SK-N-SH (cell line): ENCODE measurements around the gene TMEM132D. TPM values are rescaled to one million over a fixed set of nuclear protein-coding genes. Genes with fewer than 3 reads are reported as not detected.

Experiments
- CTCF ChIA-PET: fragments of 300-600, 350-600 bp; formaldehyde crosslinking; extraction: SDS; loops from one replicate; lab custom pipeline; 2021; lab: Yijun Ruan, JAX
- POLR2A ChIA-PET: fragments of 350-600 bp; sonication (Branson Sonifier 250); formaldehyde crosslinking; extraction: SDS; loops from one replicate; lab custom pipeline; 2020; ENCODE audit warnings: antibody characterized with exemption, inconsistent platforms; lab: Yijun Ruan, JAX
- DNase-seq: peaks from one replicate; pipeline ENCODE4 v3.0.0; 2012
- H2AFZ ChIP-seq: fragments of 200-600 bp; sonication (generic); 2 replicates; pipeline ENCODE4 v1.8.1; 2016; ENCODE audit warnings: antibody characterized with exemption, mild to moderate bottlenecking, low read depth
- H3F3A ChIP-seq: fragments of 200-600 bp; sonication (generic); replicated peaks from 2 replicates; pipeline ENCODE3; 2016; ENCODE audit warnings: antibody characterized with exemption, mild to moderate bottlenecking; ENCODE audit not compliant: insufficient read depth
- H3K27ac ChIP-seq, 2 experiments: fragments of 200-500 bp in 1 of 2; fragments of 200-600 bp in 1 of 2; sonication (Bioruptor generic) in 1 of 2; sonication (generic), shearing (Covaris generic) in 1 of 2; 2 replicates each; pipeline versions ENCODE4 v1.5.1 to v1.6.1; 2014 to 2016; ENCODE audit warnings: low read depth in 2 of 2, inconsistent platforms in 1 of 2, low read length in 1 of 2, mild to moderate bottlenecking in 1 of 2, mixed read lengths in 1 of 2
- H3K27me3 ChIP-seq: fragments of 200-600 bp; sonication (generic), shearing (Covaris generic); 2 replicates; pipeline ENCODE4 v1.6.1; 2016; ENCODE audit warnings: mixed run types; ENCODE audit not compliant: insufficient read depth
- H3K36me3 ChIP-seq, 2 experiments: fragments of 200-500 bp in 1 of 2; fragments of 200-600 bp in 1 of 2; sonication (Bioruptor generic) in 1 of 2; sonication (generic) in 1 of 2; replicated peaks in 1 of 2; 2 replicates each; pipeline versions ENCODE3 to v1.5.1; 2014 to 2016; ENCODE audit warnings: low read length in 1 of 2, mild to moderate bottlenecking in 1 of 2; ENCODE audit not compliant: insufficient read depth in 2 of 2, control insufficient read depth in 1 of 2
- H3K4me1 ChIP-seq, 2 experiments: fragments of 200-500 bp in 1 of 2; fragments of 200-600 bp in 1 of 2; sonication (Bioruptor generic) in 1 of 2; sonication (generic), shearing (Covaris generic) in 1 of 2; 2 replicates each; pipeline versions ENCODE4 v1.5.1 to v1.6.1; 2014 to 2016; ENCODE audit warnings: low read depth in 1 of 2, low read length in 1 of 2, mixed run types in 1 of 2; ENCODE audit not compliant: insufficient read depth in 2 of 2, control insufficient read depth in 1 of 2
- H3K4me2 ChIP-seq: fragments of 200-600 bp; sonication (generic), shearing (Covaris generic); 2 replicates; pipeline ENCODE4 v1.6.1; 2017; ENCODE audit warnings: mixed run types
- H3K4me3 ChIP-seq, 2 experiments: fragments of 200-500 bp in 1 of 2; fragments of 200-600 bp in 1 of 2; sonication (Bioruptor generic) in 1 of 2; sonication (generic), shearing (Covaris generic) in 1 of 2; 2 replicates each; pipeline versions ENCODE4 v1.5.1 to v1.8.1; 2014 to 2016; ENCODE audit warnings: low read depth in 2 of 2, inconsistent platforms in 1 of 2, low read length in 1 of 2, mild to moderate bottlenecking in 1 of 2, mixed read lengths in 1 of 2, moderate library complexity in 1 of 2
- H3K79me2 ChIP-seq: fragments of 200-600 bp; sonication (generic); 2 replicates; pipeline ENCODE4 v1.8.1; 2017; ENCODE audit warnings: mild to moderate bottlenecking; ENCODE audit not compliant: insufficient read depth
- H3K9ac ChIP-seq: fragments of 200-600 bp; sonication (generic); 2 replicates; pipeline ENCODE4 v1.6.1; 2017; ENCODE audit warnings: mixed run types
- H3K9me2 ChIP-seq: fragments of 200-600 bp; sonication (generic); 2 replicates; pipeline ENCODE4 v1.6.1; 2017; ENCODE audit warnings: mixed run types
- H3K9me3 ChIP-seq: fragments of 200-600 bp; sonication (generic); 2 replicates; pipeline ENCODE4 v1.6.1; 2017; ENCODE audit warnings: mixed run types, mild to moderate bottlenecking, moderate library complexity
- H4K20me1 ChIP-seq: fragments of 200-600 bp; sonication (generic); 2 replicates; pipeline ENCODE4 v1.6.1; 2017; ENCODE audit warnings: mild to moderate bottlenecking, mixed run types; ENCODE audit not compliant: insufficient read depth
- ELF1 ChIP-seq: IDR thresholded peaks from 2 replicates; pipeline ENCODE4 v1.4.0; 2012
- EP300 ChIP-seq, 2 experiments: IDR thresholded peaks; 2 replicates each; pipeline versions ENCODE4 v1.4.0 to v1.6.1; 2012; ENCODE audit warnings: borderline replicate concordance in 1 of 2, low read depth in 1 of 2, low read length in 1 of 2
- FOXJ3 ChIP-seq: sonication (generic); formaldehyde crosslinking; IDR thresholded peaks from 2 replicates; pipeline ENCODE4 v1.5.1; 2020; ENCODE audit warnings: mild to moderate bottlenecking, missing genetic modification reagents
- FOXM1 ChIP-seq: IDR thresholded peaks from 2 replicates; pipeline ENCODE4 v1.4.0; 2012; ENCODE audit warnings: low read depth, mild to moderate bottlenecking
- GABPA ChIP-seq: IDR thresholded peaks from 2 replicates; pipeline ENCODE4 v1.4.0; 2012; ENCODE audit warnings: low read depth, mild to moderate bottlenecking
- GATA2 ChIP-seq: sonication (generic); formaldehyde crosslinking; IDR thresholded peaks from 2 replicates; pipeline ENCODE4 v1.5.0; 2020; ENCODE audit warnings: mild to moderate bottlenecking, missing genetic modification reagents
- MXI1 ChIP-seq: IDR thresholded peaks from 2 replicates; pipeline ENCODE4 v1.6.1; 2012; ENCODE audit warnings: mild to moderate bottlenecking, low read depth, low read length, improper control_type of control experiment
- TAF1 ChIP-seq: IDR thresholded peaks from 2 replicates; pipeline ENCODE4 v1.6.1; 2012; ENCODE audit warnings: low read depth, mild to moderate bottlenecking, low read length, moderate library complexity, borderline replicate concordance
- WGBS: methylation state at CpG from one replicate; pipeline ENCODE4 v1.1.6; 2017; ENCODE audit warnings: low lambda C conversion rate; 5-methylcytosine and 5-hydroxymethylcytosine counted together
- polyA plus RNA-seq, 3 experiments: library from polyadenylated mRNA; depleted of rRNA; stranded (reverse); fragments of >200 nt; gene quantifications; 2 replicates each; pipeline ENCODE4 v1.2.3, GENCODE V29; 2012
- TF ChIP-seq, protein P1 (sequence below): fragments of 150-350 bp; IDR thresholded peaks from 2 replicates; pipeline ENCODE4 v1.6.1; 2017; ENCODE audit warnings: antibody characterized with exemption, low read length, low read depth, borderline replicate concordance
- TF ChIP-seq, protein P2 (sequence below): fragments of 200-600 bp; sonication (generic); IDR thresholded peaks from 2 replicates; pipeline ENCODE4 v1.6.1; 2017; ENCODE audit warnings: antibody characterized with exemption, mild to moderate bottlenecking, moderate library complexity
- TF ChIP-seq, protein P3 (sequence below): IDR thresholded peaks from 2 replicates; pipeline ENCODE4 v1.4.0; 2012; ENCODE audit warnings: low read depth
- TF ChIP-seq, protein P4 (sequence below): IDR thresholded peaks from 2 replicates; pipeline ENCODE4 v1.6.1; 2012; ENCODE audit warnings: mild to moderate bottlenecking, low read depth, low read length, moderate library complexity

Gene TMEM132D
- polyA plus RNA-seq, 1 of the 3 experiments (the other 2 are of a cell fraction) = not detected

DNA sequence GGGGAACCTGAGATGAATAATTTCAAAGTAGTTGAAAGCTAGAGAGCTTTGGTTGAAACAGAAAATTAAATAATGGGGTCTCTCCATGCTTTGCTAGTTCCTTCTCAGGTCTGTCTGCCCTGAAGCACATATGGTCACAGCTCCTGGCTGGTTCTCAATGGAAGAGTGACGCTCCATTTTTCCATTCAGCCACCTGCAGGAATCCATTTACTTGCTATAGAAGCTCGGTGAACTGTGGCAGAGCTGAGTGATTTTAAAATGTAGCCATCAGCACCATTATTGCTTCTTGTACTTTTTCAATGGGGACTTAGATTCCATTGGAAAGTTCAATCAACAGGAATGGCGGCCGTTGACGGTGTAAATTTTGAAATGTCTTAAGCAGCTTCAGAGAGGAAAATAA lies 525.3 kb downstream of the TMEM132D start:
- DNase-seq = no peak
- Histone ChIP-seq H3K9me3 (no peaks in the 10 kb centered on the region), H3K9ac (no peak overlapping the region), H3K27ac (no peak overlapping the region), H3K4me1 (no peaks in the 10 kb centered on the region), H3K36me3 (no peaks in the 10 kb centered on the region), H3F3A (no peaks in the 10 kb centered on the region), H3K79me2 (no peaks in the 10 kb centered on the region), H3K9me2 (no peaks in the 10 kb centered on the region), H3K27me3 (no peaks in the 10 kb centered on the region), H4K20me1 (no peaks in the 10 kb centered on the region), H2AFZ (no peak overlapping the region), H3K4me2 (no peak overlapping the region), H3K4me3 (no peak overlapping the region)
- POLR2A ChIA-PET = no interaction called here
- TF ChIP-seq, protein P1, sequence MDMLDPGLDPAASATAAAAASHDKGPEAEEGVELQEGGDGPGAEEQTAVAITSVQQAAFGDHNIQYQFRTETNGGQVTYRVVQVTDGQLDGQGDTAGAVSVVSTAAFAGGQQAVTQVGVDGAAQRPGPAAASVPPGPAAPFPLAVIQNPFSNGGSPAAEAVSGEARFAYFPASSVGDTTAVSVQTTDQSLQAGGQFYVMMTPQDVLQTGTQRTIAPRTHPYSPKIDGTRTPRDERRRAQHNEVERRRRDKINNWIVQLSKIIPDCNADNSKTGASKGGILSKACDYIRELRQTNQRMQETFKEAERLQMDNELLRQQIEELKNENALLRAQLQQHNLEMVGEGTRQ = no peak
- no peak for TF ChIP-seq ELF1
- TF ChIP-seq EP300 (IDR thresholded peaks at IDR 0.05; ENCODE audit: borderline replicate concordance in 1 of 2, low read depth in 1 of 2, low read length in 1 of 2) = no peak
- no peak for TF ChIP-seq GABPA
- TF ChIP-seq GATA2 (CRISPR knock-in tag) = no peak
- TF ChIP-seq FOXM1 = no peak
- TF ChIP-seq, protein P2, sequence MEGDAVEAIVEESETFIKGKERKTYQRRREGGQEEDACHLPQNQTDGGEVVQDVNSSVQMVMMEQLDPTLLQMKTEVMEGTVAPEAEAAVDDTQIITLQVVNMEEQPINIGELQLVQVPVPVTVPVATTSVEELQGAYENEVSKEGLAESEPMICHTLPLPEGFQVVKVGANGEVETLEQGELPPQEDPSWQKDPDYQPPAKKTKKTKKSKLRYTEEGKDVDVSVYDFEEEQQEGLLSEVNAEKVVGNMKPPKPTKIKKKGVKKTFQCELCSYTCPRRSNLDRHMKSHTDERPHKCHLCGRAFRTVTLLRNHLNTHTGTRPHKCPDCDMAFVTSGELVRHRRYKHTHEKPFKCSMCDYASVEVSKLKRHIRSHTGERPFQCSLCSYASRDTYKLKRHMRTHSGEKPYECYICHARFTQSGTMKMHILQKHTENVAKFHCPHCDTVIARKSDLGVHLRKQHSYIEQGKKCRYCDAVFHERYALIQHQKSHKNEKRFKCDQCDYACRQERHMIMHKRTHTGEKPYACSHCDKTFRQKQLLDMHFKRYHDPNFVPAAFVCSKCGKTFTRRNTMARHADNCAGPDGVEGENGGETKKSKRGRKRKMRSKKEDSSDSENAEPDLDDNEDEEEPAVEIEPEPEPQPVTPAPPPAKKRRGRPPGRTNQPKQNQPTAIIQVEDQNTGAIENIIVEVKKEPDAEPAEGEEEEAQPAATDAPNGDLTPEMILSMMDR = no peak
- TF ChIP-seq FOXJ3 (CRISPR knock-in tag) = no peak
- TF ChIP-seq, protein P3, sequence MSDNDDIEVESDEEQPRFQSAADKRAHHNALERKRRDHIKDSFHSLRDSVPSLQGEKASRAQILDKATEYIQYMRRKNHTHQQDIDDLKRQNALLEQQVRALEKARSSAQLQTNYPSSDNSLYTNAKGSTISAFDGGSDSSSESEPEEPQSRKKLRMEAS = no peak
- TF ChIP-seq, protein P4, sequence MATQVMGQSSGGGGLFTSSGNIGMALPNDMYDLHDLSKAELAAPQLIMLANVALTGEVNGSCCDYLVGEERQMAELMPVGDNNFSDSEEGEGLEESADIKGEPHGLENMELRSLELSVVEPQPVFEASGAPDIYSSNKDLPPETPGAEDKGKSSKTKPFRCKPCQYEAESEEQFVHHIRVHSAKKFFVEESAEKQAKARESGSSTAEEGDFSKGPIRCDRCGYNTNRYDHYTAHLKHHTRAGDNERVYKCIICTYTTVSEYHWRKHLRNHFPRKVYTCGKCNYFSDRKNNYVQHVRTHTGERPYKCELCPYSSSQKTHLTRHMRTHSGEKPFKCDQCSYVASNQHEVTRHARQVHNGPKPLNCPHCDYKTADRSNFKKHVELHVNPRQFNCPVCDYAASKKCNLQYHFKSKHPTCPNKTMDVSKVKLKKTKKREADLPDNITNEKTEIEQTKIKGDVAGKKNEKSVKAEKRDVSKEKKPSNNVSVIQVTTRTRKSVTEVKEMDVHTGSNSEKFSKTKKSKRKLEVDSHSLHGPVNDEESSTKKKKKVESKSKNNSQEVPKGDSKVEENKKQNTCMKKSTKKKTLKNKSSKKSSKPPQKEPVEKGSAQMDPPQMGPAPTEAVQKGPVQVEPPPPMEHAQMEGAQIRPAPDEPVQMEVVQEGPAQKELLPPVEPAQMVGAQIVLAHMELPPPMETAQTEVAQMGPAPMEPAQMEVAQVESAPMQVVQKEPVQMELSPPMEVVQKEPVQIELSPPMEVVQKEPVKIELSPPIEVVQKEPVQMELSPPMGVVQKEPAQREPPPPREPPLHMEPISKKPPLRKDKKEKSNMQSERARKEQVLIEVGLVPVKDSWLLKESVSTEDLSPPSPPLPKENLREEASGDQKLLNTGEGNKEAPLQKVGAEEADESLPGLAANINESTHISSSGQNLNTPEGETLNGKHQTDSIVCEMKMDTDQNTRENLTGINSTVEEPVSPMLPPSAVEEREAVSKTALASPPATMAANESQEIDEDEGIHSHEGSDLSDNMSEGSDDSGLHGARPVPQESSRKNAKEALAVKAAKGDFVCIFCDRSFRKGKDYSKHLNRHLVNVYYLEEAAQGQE = no peak
- no peak for TF ChIP-seq TAF1
- TF ChIP-seq MXI1 = no peak
- WGBS = 38% methylated on average over 5 of the region's 5 CpGs
- CTCF ChIA-PET = no interaction called here
